Measurements from ENCODE around the gene CACNA2D3. TPM values are rescaled to one million over a fixed set of nuclear protein-coding genes. Genes with fewer than 3 reads are reported as not detected.

CACNA2D3 gene
- total RNA-seq, 4 donors from 2014 or later, result 0.27 to 1.5 (median 0.79) TPM

- no peak for TF ChIP-seq CTCF (IDR thresholded peaks at IDR 0.05)
- TF ChIP-seq POLR2A (IDR thresholded peaks at IDR 0.05), result no peak
- WGBS, 2 donors, result 81 to 92% methylated on average over 3 of the region's 3 CpGs
- intact Hi-C loops (cut with DNase I; ENCODE audit: low total_unique reads), result no loop called here
- no peak overlapping the region for H3K4me3 ChIP-seq (ENCODE audit: low read depth, poor library complexity, severe bottlenecking)
- DNase-seq (ENCODE audit: low spot score in 2 of 2), result no peak
Measured at GRCh38 chr3:54173371-54173770, 51.0 kb downstream of the CACNA2D3 start.

- peak in 1 of 2 donors; percentile 4 for DNase-seq (ENCODE audit: low spot score in 2 of 2)
- TF ChIP-seq CTCF (IDR thresholded peaks at IDR 0.05) (no peak), POLR2A (IDR thresholded peaks at IDR 0.05) (no peak)
- 18 to 23% methylated on average over 3 of the region's 3 CpGs for WGBS, 2 donors
- intact Hi-C loops (cut with DNase I; ENCODE audit: low total_unique reads), result no loop called here
- no peak overlapping the region for H3K4me3 ChIP-seq (ENCODE audit: low read depth, poor library complexity, severe bottlenecking)
Measured at GRCh38 chr3:54176106-54176505, 53.8 kb downstream of the CACNA2D3 start.

GRCh38 chr3:54177816-54178215 lies 55.5 kb downstream of the CACNA2D3 start:
- TF ChIP-seq POLR2A (IDR thresholded peaks at IDR 0.05) (no peak), CTCF (IDR thresholded peaks at IDR 0.05) (no peak)
- no peak for DNase-seq (ENCODE audit: low spot score in 2 of 2)
- no peak overlapping the region for H3K4me3 ChIP-seq (ENCODE audit: low read depth, poor library complexity, severe bottlenecking)
- intact Hi-C loops (cut with DNase I; ENCODE audit: low total_unique reads), result no loop called here
- WGBS, 2 donors, result 74 to 77% methylated on average over 3 of the region's 3 CpGs

GRCh38 chr3:54178376-54178775 lies 56.0 kb downstream of the CACNA2D3 start:
- intact Hi-C loops (cut with DNase I; ENCODE audit: low total_unique reads), result no loop called here
- WGBS, 2 donors, result 77 to 85% methylated on average over 5 of the region's 5 CpGs
- TF ChIP-seq CTCF (IDR thresholded peaks at IDR 0.05), result no peak
- no peak for TF ChIP-seq POLR2A (IDR thresholded peaks at IDR 0.05)
- H3K4me3 ChIP-seq (ENCODE audit: low read depth, poor library complexity, severe bottlenecking), result no peak overlapping the region
- no peak for DNase-seq (ENCODE audit: low spot score in 2 of 2)

- no peak for TF ChIP-seq CTCF (IDR thresholded peaks at IDR 0.05)
- no peak for TF ChIP-seq POLR2A (IDR thresholded peaks at IDR 0.05)
- intact Hi-C loops (cut with DNase I; ENCODE audit: low total_unique reads), result no loop called here
- H3K4me3 ChIP-seq (ENCODE audit: low read depth, poor library complexity, severe bottlenecking), result no peak overlapping the region
- DNase-seq (ENCODE audit: low spot score in 2 of 2), result no peak
Measured at GRCh38 chr3:54180921-54181320, 58.6 kb downstream of the CACNA2D3 start.

GRCh38 chr3:54182242-54182641 lies 59.9 kb downstream of the CACNA2D3 start:
- whole genome bisulfite sequencing, 2 donors, result 54 to 55% methylated on average over 4 of the region's 4 CpGs
- no peak for TF ChIP-seq CTCF (IDR thresholded peaks at IDR 0.05)
- TF ChIP-seq POLR2A (IDR thresholded peaks at IDR 0.05), result no peak
- intact Hi-C loops (cut with DNase I; ENCODE audit: low total_unique reads), result no loop called here
- no peak for DNase-seq (ENCODE audit: low spot score in 2 of 2)
- H3K4me3 ChIP-seq (ENCODE audit: low read depth, poor library complexity, severe bottlenecking), result no peak overlapping the region

Data from lower leg skin (tissue), 4 donors.